SU-DHL-6 (cell line): ENCODE data around the gene HBG2.

Source experiments
- CTCF ChIP-seq: fragments of 200-600 bp; sonication (generic); IDR thresholded peaks from one replicate; pipeline ENCODE4 v1.5.1; 2017; ENCODE audit warnings: antibody characterized with exemption, mild to moderate bottlenecking, low read length, moderate library complexity; ENCODE audit not compliant: insufficient read depth, poor library complexity, severe bottlenecking
- EZH2phosphoT487 ChIP-seq: fragments of 200-600 bp; sonication (generic), shearing (Covaris generic); conservative IDR thresholded peaks from 2 replicates; pipeline ENCODE4 v1.6.1; 2018; ENCODE audit warnings: mild to moderate bottlenecking, antibody characterized with exemption, low read length, moderate library complexity, mixed read lengths

DNA sequence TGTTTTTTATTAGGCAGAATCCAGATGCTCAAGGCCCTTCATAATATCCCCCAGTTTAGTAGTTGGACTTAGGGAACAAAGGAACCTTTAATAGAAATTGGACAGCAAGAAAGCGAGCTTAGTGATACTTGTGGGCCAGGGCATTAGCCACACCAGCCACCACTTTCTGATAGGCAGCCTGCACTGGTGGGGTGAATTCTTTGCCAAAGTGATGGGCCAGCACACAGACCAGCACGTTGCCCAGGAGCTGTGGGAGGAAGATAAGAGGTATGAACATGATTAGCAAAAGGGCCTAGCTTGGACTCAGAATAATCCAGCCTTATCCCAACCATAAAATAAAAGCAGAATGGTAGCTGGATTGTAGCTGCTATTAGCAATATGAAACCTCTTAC is 29.1 kb downstream of the HBG2 start:
- TF ChIP-seq CTCF, result no peak
- no peak for TF ChIP-seq EZH2phosphoT487
